Upper lobe of left lung (tissue), 6 donors: ENCODE results near the gene REEP5. TPM values are rescaled to one million over a fixed set of nuclear protein-coding genes. Genes with fewer than 3 reads are reported as not detected.

Source experiments
- ATAC-seq, 2 donors: fragments of 200-7000 bp; cut with Tn5 transposase; one replicate each; pipeline ENCODE4 v1.9.1; 2022; ENCODE audit warnings: mild to moderate bottlenecking in 2 of 2, moderate library complexity in 2 of 2; ENCODE audit not compliant: low FRiP score in 2 of 2
- DNase-seq, 2 donors: peaks; one replicate each; pipeline ENCODE4 v3.0.0-alpha.2; 2019 to 2020
- H3K27ac ChIP-seq, 4 donors: fragments of 200-600 bp; sonication (generic); one replicate each; pipeline ENCODE4 v1.5.1; 2016 to 2019
- H3K27me3 ChIP-seq, 4 donors: fragments of 200-600 bp; sonication (generic); one replicate each; pipeline ENCODE4 v1.5.1; 2017 to 2019
- H3K36me3 ChIP-seq, 4 donors: fragments of 200-600 bp; sonication (generic); one replicate each; pipeline ENCODE4 v1.5.1; 2016 to 2019
- H3K4me1 ChIP-seq, 4 donors: fragments of 200-600 bp; sonication (generic); one replicate each; pipeline ENCODE4 v1.5.1; 2018 to 2019
- H3K4me3 ChIP-seq, 4 donors: fragments of 200-600 bp; sonication (generic); one replicate each; pipeline ENCODE4 v1.5.1; 2017 to 2019; ENCODE audit warnings: mild to moderate bottlenecking in 2 of 4, moderate library complexity in 1 of 4
- H3K9me3 ChIP-seq, 4 donors: fragments of 200-600 bp; sonication (generic); one replicate each; pipeline ENCODE4 v1.5.1; 2018 to 2019
- EP300 ChIP-seq, 4 donors: sonication (generic); formaldehyde crosslinking; IDR thresholded peaks; one replicate each; pipeline ENCODE4 v1.5.1; 2017; ENCODE audit warnings: antibody characterized with exemption in 4 of 4, control low read depth in 2 of 4
- POLR2A ChIP-seq, 4 donors: fragments of 450-650 bp; IDR thresholded peaks; one replicate each; pipeline ENCODE4 v1.5.1; 2016 to 2017; ENCODE audit warnings: antibody characterized with exemption in 4 of 4, mild to moderate bottlenecking in 2 of 4
- POLR2AphosphoS5 ChIP-seq, 2 donors: sonication (generic); formaldehyde crosslinking; IDR thresholded peaks; one replicate each; pipeline ENCODE4 v1.5.1; 2017; ENCODE audit warnings: antibody characterized with exemption in 2 of 2
- WGBS, 2 donors: methylation state at CpG; one replicate each; pipeline ENCODE4 v1.1.5; 2017 to 2018; 5-methylcytosine and 5-hydroxymethylcytosine counted together
- total RNA-seq, 6 donors: library from RNA; depleted of rRNA in 4 of 6; stranded (reverse); fragments of >200 nt in 4 of 6; gene quantifications; one replicate each; pipeline versions ENCODE4 v1.1.0 to v1.2.1, GENCODE V29; 2016 to 2021
- TF ChIP-seq, protein P1 (sequence below), 6 experiments: fragments of 450-650 bp in 4 of 6; fragments of 200-600 bp in 2 of 6; sonication (generic) in 2 of 6; IDR thresholded peaks; one replicate each; pipeline ENCODE4 v1.5.1; 2016 to 2019; ENCODE audit warnings: antibody characterized with exemption in 6 of 6
- donor health status: DM: no; HTN: no; CAD: no; lungs with moderate emphysema.
- donor health status: DM: no; HTN: yes; CAD: no; lungs with severe emphysema.

REEP5 gene
- total RNA-seq, 6 donors from 2014 or later: 43.0 to 108 (median 95.3) TPM

DNA sequence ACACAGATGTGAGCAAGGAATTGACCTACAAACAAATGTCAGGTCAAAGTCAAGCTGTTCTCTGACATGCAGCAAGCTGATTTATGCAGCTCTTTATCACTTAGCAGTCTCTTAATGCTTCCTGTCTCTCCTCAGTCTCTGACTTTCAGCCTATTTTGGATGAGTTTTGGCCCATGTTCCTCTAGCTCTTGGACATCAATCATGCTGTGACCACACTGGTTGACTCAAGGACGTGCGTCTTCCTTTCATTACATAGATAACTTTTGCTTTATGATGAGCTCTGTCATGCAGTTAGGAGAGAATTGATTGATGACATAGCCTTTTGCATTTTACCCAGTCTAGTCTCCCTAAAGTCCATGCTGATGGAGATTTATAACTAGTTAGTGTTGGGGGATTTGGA, 9.4 kb upstream of the REEP5 start:
- H3K36me3 ChIP-seq: no peaks in the 10 kb centered on the region
- 41 to 45% methylated on average over 2 of the region's 2 CpGs for WGBS, 2 donors
- H3K9me3 ChIP-seq: no peaks in the 10 kb centered on the region
- H3K27ac ChIP-seq: no peak overlapping the region
- DNase-seq (no peak), ATAC-seq (no peak)
- H3K4me1 ChIP-seq: peaks cover 0 to 8% (median 3%) of the 10 kb centered on the region in 4 donors
- H3K27me3 ChIP-seq: no peaks in the 10 kb centered on the region
- no peak for TF ChIP-seq POLR2A (IDR thresholded peaks at IDR 0.05)
- no peak for TF ChIP-seq POLR2AphosphoS5 (IDR thresholded peaks at IDR 0.05)
- no peak for TF ChIP-seq EP300 (IDR thresholded peaks at IDR 0.05)
- TF ChIP-seq, protein P1, sequence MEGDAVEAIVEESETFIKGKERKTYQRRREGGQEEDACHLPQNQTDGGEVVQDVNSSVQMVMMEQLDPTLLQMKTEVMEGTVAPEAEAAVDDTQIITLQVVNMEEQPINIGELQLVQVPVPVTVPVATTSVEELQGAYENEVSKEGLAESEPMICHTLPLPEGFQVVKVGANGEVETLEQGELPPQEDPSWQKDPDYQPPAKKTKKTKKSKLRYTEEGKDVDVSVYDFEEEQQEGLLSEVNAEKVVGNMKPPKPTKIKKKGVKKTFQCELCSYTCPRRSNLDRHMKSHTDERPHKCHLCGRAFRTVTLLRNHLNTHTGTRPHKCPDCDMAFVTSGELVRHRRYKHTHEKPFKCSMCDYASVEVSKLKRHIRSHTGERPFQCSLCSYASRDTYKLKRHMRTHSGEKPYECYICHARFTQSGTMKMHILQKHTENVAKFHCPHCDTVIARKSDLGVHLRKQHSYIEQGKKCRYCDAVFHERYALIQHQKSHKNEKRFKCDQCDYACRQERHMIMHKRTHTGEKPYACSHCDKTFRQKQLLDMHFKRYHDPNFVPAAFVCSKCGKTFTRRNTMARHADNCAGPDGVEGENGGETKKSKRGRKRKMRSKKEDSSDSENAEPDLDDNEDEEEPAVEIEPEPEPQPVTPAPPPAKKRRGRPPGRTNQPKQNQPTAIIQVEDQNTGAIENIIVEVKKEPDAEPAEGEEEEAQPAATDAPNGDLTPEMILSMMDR (IDR thresholded peaks at IDR 0.05): no peak
- no peak overlapping the region for H3K4me3 ChIP-seq

DNA sequence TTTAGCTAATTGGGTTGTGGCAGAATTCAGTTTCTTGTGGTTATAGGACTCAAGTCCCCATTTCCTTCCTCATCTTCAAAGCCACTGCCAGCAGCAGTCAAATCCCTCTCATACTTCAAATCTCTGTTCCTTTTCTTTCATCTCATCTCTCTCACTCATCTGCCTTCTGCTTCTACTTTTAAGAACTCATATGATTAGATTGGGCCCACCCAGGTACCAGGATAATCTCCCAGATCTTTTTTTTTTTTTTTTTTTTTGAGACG, 8.0 kb upstream of the REEP5 start:
- DNase-seq: no peak
- WGBS, 2 donors: 62 to 65% methylated on average over 1 of the region's 1 CpG
- Histone ChIP-seq H3K27me3 (no peaks in the 10 kb centered on the region), H3K4me3 (no peak overlapping the region), H3K9me3 (no peaks in the 10 kb centered on the region), H3K27ac (no peak overlapping the region), H3K4me1 (peaks cover 0 to 8% (median 3%) of the 10 kb centered on the region in 4 donors), H3K36me3 (no peaks in the 10 kb centered on the region)
- TF ChIP-seq POLR2A (IDR thresholded peaks at IDR 0.05) (no peak), POLR2AphosphoS5 (IDR thresholded peaks at IDR 0.05) (no peak), EP300 (IDR thresholded peaks at IDR 0.05) (no peak)
- TF ChIP-seq, protein P1 (IDR thresholded peaks at IDR 0.05): no peak
- peak in 1 of 2 donors; percentile 39 for ATAC-seq

DNA sequence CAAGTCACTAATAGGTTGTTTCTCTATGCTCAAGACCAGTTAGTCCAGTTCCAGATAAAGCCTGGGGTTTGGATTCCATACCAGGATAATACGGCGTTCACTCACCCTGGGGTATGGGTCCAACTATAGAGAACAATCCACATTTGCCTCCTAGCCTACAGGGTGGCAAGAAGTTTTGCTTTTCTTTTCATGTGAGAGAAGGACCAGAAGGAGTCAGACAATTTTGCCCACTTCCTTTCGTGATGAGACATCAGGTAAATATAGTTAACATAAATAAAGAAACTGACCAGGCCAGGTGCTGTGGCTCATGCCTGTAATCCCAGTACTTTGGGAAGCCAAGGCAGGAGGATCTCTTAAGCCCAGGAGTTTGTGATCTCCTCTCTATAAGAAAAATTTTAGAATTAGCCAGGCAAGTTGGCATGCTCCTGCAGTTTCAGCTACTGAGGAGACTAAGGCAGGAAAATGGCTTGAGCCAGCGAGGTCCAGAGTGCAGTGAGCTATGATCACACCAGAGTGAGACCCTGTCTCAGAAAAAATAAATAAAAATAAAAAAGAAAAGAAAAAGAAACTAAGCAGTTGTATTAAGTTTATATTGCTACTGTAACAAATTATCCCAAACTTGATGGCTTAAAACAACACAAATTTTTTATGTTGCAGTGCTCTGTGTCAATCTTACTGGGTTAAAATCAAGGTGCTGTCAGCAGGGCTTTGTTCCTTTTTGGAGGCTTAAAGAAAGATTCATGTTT, 7.5 kb upstream of the REEP5 start:
- no peak overlapping the region for H3K4me3 ChIP-seq
- H3K27ac ChIP-seq: peak overlapping the region in 1 of 4 donors; percentile 8
- ATAC-seq (no peak), DNase-seq (no peak)
- WGBS, 2 donors: 90 to 92% methylated on average over 4 of the region's 4 CpGs
- no peaks in the 10 kb centered on the region for H3K9me3 ChIP-seq
- H3K27me3 ChIP-seq: no peaks in the 10 kb centered on the region
- H3K36me3 ChIP-seq: no peaks in the 10 kb centered on the region
- H3K4me1 ChIP-seq: peaks cover 0 to 8% (median 3%) of the 10 kb centered on the region in 4 donors
- TF ChIP-seq POLR2A (IDR thresholded peaks at IDR 0.05): no peak

DNA sequence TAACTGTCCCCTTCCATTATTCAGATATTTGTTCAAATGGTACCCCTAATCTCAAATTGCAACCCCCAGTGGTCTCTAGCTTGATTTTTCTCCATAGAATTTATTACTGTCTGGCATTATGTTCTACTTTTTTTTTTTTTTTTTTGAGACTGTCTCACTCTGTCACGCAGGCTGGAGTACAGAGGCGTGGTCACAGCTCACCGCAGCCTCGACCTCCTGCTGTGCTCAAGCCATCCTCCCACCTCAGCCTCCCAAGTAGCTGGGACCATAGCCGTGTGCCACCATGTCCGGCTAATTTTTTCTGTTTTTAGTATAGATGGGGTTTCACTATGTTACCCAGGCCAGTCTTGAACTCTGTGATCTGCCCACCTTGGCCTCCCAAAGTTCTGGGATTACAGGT, 2.0 kb upstream of the REEP5 start:
- no peaks in the 10 kb centered on the region for H3K9me3 ChIP-seq
- no peak overlapping the region for H3K4me3 ChIP-seq
- H3K27ac ChIP-seq: peak overlapping the region in 3 of 4 donors; percentile 96 to 98 (median 96)
- no peak for TF ChIP-seq POLR2A (IDR thresholded peaks at IDR 0.05)
- TF ChIP-seq, protein P1 (IDR thresholded peaks at IDR 0.05): no peak
- TF ChIP-seq POLR2AphosphoS5 (IDR thresholded peaks at IDR 0.05): no peak
- TF ChIP-seq EP300 (IDR thresholded peaks at IDR 0.05): no peak
- H3K27me3 ChIP-seq: no peaks in the 10 kb centered on the region
- no peak for DNase-seq
- 84% methylated on average over 6 of the region's 6 CpGs for WGBS, 2 donors
- peaks cover 18 to 38% (median 28%) of the 10 kb centered on the region in 4 donors for H3K4me1 ChIP-seq
- no peak for ATAC-seq
- peaks cover 0 to 8% (median 2%) of the 10 kb centered on the region in 4 donors for H3K36me3 ChIP-seq

DNA sequence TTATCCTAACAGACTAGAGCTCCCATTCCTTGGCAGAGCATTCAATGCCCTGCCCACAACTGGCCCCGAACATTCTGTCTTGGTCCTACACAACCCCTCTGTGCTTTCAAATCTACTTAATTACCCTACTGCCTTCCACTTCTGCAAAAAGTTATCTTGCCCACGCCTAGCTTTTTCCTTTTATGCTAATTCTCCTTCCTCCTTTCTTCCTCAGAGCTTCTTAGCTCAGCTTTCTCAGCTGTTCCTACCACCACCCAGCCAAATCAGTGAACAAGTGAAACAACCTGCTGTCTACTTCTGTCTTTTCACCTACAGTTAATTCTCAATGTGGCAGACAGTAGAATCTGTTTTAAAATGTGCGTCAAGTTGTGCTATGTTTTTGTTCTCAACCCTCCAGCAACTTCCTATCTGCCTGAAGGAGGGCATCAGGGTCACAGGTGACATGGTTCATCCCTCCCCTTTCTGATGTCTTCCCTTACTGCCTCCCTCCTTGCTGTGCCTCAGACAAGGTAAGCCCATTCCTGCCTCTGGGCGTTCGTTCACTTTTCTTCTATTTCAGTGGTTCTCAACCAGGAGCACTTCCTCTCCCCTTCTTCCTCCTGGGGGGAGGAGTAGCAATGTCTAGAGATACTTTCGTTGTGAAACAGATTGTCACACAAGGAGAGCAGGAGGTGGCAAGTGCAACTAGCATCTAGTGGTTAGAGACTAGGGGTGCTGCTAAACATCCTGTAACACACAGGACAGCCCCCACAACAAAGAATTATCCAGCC, 1.3 kb upstream of the REEP5 start:
- 32 to 44% methylated on average over 6 of the region's 6 CpGs for WGBS, 2 donors
- peak overlapping the region; percentile 64 to 98 (median 96) for H3K27ac ChIP-seq
- ATAC-seq: peak in 1 of 2 donors; percentile 3

More for the DNA sequence above, 1.3 kb upstream of the REEP5 start:
- peak in 1 of 2 donors; percentile 40 for DNase-seq
- Histone ChIP-seq H3K36me3 (peaks cover 0 to 9% (median 2%) of the 10 kb centered on the region in 4 donors), H3K4me3 (peak overlapping the region in 2 of 4 donors; percentile 88 to 99), H3K4me1 (peaks cover 24 to 45% (median 32%) of the 10 kb centered on the region in 4 donors), H3K27me3 (no peaks in the 10 kb centered on the region), H3K9me3 (no peaks in the 10 kb centered on the region)
- TF ChIP-seq POLR2A (IDR thresholded peaks at IDR 0.05): no peak
- TF ChIP-seq, protein P1 (IDR thresholded peaks at IDR 0.05): no peak
- no peak for TF ChIP-seq EP300 (IDR thresholded peaks at IDR 0.05)
- TF ChIP-seq POLR2AphosphoS5 (IDR thresholded peaks at IDR 0.05): peak in 1 of 2 donors; percentile 11
